ENCODE data around the gene CNTN4.
"Not testable (repeated sequence)": the region's sequence is repeated elsewhere in the genome, so short reads cannot be mapped to it uniquely, and the experiment has no call there.

Gene CNTN4

DNA sequence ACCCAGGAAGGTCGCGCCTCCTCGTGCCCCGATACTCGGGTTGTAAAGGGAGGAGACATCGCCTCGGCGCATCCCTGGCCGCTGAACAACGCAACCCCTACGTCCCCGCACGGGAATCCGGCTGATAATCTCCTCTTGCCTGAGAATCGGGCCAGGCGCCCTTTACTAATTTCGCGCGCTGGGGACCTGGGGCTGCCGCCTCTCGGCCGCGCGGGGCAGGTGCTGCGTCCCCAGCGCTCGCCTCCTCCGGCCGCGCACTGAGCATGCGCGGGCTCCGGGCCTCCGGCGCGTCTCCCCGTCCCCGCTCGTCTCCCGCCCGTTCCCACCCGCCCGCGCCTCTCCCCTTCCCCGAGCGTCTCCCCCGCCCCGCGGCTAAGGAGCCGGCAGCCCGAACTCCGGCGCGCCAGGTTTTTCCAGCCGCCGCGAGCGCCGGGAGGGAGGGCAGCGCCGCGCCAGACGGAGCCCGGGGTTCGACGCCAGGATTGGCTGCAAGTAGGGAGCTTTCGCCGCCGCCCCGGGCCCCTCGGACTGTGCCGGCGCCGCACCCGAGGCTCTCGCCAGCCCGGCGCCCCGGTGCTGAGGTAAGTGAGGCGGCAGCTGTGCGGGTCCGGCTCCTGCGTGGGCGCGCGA is at the start of gene CNTN4:
Gene CNTN4 (plus strand): TSS at position 469 of the 630 bp plus-strand sequence.
- no peak for DNase-seq

DNA sequence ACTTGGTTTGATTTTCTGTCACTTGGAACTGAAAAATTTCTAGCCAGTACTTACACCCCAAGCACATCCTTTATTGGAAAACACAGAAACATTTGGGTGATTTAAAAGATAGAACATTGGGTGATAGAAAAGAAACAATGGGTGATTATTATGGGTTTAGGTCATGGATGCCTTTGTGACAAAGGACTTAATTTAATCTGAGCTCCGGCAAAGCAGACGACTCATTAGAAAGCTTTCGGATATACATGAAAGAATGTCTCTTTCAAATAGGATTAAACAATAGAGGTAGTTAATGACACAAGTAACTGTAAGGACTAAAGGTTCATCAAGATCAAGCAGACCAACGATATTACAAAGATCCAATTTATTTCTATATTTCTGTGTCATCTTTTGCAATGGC is 37.3 kb upstream of the CNTN4 start:
- no peak for DNase-seq

DNA sequence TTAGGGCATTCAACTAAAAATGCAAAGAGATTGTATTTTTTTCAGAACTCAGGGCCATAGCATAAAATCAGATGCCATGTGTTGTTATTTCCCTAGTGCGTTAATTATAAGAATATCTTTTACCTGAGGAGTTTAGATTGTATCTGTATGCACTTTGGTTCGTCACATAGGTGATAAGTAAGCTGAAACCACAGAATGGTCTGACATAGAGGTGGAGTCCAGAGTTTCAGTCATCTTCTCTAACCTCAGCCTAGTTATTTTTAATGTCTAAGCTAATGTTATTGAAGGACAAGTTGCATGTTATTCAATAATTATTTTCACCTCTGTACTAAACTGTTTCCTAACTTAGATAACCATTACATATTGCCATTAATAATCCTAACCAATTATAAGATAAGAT is 27.1 kb upstream of the CNTN4 start:
- no peak for DNase-seq

DNA sequence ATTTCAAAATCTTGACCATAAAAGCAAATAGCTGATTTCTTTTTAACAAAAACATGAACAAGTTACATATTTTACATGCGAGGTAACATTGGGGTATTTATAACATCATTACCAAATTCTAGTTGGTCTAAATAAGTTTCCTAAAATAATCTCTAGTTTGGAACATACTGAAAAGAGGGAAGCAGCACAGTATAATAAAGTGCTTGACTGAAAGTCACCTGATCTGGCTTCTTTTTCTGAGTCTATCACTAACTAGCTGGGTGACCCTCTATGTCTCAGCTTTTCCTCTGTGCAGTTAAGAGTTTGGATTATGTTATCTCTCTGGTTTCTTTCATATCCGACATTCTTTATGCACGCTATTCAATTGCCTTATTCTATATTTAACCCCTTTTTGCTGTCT is 19.8 kb upstream of the CNTN4 start:
- no peak for DNase-seq

DNA sequence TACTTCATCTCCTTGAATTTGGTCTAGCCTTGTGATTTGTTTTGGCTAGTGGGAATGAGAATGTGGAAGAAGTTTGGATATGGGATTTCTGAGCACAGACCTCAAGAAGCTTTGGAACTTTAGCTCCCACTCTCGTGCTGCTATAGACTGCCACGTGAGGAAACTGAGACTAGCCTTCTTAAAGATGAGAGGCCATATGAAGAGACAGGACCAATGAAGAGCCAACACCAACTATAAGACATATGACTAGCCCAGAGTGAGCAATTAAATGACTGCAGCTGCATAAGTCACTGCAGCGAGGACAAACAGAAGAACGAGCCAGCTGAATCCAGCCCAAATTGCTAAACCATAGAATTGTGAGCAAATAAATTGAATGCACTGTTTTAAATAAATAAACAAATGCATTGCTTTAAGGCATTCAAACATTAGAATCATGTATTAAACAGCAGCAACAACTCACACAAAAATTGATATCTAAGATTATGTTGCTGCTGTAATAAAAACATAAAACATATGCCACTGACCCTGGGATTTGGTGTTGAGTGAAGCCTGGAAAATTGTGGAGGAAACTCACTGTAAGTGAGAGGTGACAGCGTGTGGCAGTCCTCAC is 15.7 kb upstream of the CNTN4 start:
- DNase-seq = no peak

- not testable (repeated sequence) for DNase-seq
Observed at GRCh38 chr3:2083558-2083957, 15.1 kb upstream of the CNTN4 start.

- no peak for DNase-seq
Observed at GRCh38 chr3:2090095-2090911, 8.4 kb upstream of the CNTN4 start.

- DNase-seq = no peak
Observed at GRCh38 chr3:2092758-2093157, 5.9 kb upstream of the CNTN4 start.

DNA sequence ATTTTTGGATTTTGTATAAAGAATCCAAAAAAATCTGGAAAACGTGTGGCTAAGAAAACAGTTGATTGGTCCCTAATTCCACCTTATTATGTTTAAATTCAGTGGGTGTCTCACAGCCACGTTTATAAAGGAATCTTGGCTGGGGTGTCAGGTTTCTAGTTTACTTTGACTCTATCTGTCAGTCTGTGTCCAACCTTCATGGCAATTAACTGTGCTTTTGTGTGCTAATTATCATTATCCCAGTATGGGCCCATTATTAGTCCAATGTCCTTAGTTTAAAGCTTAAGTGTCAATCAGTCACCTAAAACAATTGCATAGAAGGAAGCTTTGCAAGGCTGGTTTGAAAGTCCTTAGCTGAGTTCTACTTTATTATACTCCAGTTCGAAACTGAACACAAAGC is 3.7 kb upstream of the CNTN4 start:
- no peak for DNase-seq

- no peak for DNase-seq
Observed at GRCh38 chr3:2096216-2096615, 2.5 kb upstream of the CNTN4 start.

DNA sequence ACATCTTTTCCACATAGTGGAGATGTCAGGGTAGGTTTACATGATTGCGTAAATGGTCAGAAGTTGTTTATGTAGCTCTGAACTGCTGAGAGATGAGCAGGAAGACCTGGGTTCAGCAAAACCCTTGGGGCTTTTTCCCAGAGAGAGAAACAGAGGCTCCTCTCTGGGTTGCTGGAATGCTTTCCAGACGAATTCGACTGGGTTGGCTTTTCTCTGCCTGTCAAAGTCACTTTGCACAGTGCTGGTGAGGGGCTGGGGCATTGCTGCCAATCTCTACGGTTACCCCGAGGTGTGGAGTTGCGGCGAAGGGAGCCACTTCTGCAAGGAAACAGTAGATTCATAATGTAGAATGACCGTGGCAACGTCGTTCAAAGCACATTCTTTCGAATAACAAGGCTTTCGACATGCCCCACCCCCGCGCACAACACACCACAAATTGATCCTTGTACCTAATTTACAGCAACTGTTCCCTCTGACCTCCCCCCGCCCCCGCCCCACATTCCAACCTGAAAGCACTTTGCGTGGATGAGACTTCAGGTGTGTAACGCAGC is 950 bp upstream of the CNTN4 start:
- no peak for DNase-seq

- no peak for DNase-seq
Observed at GRCh38 chr3:2099028-2099671, 484 bp downstream of the CNTN4 start.

DNA sequence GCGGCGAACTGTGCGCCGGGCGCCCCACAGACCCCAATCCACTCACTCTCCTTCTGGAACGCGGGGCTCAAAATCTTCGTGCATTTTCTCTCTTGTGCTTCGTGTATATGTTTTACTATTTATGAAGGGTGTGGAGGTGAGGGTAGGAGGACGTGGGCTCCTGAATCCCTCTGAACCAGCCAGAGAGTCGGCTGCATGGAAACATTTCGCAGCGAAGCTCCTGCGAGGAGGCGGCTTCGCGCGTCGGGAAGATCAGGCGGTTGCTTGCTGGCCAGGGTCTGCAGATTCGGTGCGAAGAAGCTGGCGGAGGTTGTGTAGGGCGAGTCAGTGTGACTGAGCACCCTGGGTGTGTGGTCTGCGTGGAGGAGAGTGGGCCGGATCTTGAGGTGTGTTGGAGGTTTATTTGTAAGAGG is 1.1 kb downstream of the CNTN4 start:
- no peak for DNase-seq

GRCh38 chr3:2106438-2106837 is 7.8 kb downstream of the CNTN4 start:
- DNase-seq = no peak

DNA sequence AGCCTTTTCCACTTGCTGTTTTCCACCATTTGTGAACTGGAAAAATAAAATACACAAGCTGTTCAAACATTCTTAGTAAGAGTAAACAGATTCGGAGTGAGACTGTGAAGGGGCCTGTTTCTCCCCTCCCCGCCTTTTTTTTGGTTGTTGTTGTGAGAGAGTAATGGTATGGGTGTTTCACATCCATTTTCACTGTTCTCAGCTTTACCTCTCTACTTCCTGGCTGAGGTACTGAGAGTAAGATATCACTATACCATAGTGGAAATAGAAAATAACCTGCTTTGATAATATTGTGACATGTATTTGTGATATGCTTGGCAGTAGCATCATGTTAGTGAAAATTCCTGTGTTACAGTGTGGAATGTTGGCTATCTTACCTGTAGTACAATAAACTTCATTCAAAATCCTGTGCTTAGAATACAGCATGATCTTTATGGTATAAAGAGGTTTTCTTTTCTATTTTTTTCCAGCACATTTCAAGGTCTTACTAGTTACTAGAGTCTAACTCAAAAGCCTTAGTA is 12.0 kb downstream of the CNTN4 start:
- DNase-seq = no peak

GRCh38 chr3:2114617-2115275 is 16.1 kb downstream of the CNTN4 start:
- DNase-seq = no peak

GRCh38 chr3:2130726-2131125 is 32.1 kb downstream of the CNTN4 start:
- no peak for DNase-seq

GRCh38 chr3:2133146-2133545 is 34.5 kb downstream of the CNTN4 start:
- no peak for DNase-seq

DNA sequence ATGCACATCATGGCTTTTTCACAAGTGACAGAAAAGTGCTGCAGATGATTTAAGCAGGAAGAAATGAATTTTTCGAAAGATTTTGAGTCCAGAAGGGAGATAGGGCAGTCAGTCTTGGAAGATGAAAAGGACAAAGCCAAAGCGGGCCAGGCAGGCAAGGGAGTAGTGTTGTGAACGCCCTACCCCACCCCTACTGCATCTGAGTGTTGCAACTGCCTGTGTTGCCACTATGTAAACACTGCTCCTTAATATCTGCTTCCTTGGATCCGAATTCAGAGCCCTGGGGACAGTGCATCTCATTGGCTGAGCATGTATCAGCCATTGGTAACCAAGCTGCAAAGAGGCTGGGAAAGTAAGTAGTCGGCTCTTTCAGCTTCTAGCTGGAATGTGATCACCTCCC is 39.0 kb downstream of the CNTN4 start:
- DNase-seq = no peak

DNA sequence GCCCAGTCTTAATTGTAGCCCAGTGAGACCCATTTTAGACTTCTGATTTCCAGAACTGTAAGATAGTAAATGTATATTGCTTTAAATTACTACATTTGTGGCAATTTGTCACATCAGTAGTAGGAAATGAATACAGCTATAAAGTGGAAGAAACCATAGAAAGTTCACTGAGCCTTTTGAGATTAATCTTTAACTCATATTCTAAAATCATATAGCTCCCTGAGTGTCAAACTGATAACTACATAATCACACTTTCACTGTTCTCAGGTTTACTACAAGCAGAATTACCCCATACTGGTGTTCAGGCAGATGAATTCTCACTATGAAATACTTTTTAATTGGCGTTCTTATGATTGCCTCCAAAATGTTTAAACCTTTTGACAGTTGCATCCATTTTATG is 42.8 kb downstream of the CNTN4 start:
- no peak for DNase-seq

- no peak for DNase-seq
Observed at GRCh38 chr3:2148561-2149340, 50.1 kb downstream of the CNTN4 start.

GRCh38 chr3:2153053-2153452 is 54.4 kb downstream of the CNTN4 start:
- DNase-seq = no peak
